Neural progenitor cell (in vitro differentiated cells): ENCODE results near the gene MPHOSPH8.

Experiments
- CTCF ChIP-seq: fragments of 200-600 bp; sonication (generic); IDR thresholded peaks from 2 replicates; pipeline ENCODE4 v1.5.1; 2017; ENCODE audit warnings: antibody characterized with exemption, mild to moderate bottlenecking
- EZH2 ChIP-seq: fragments of 200-600 bp; sonication (generic); IDR thresholded peaks from 2 replicates; pipeline ENCODE4 v1.6.1; 2017; ENCODE audit warnings: antibody characterized with exemption, mild to moderate bottlenecking, moderate library complexity
- EZH2phosphoT487 ChIP-seq: fragments of 200-600 bp; sonication (generic); IDR thresholded peaks from 2 replicates; pipeline ENCODE4 v1.6.1; 2017; ENCODE audit warnings: antibody characterized with exemption

GRCh38 chr13:19587635-19588300 lies 45.7 kb upstream of the MPHOSPH8 start:
- TF ChIP-seq CTCF (peak; percentile 26), EZH2 (no peak), EZH2phosphoT487 (no peak)
